Tibial artery (tissue), 4 donors: ENCODE results near the gene MST1.

ENCODE experiments used
- DNase-seq, 2 donors: peaks; one replicate each; pipeline ENCODE4 v3.0.0-alpha.2; 2019
- H3K27ac ChIP-seq, 2 donors: fragments of 200-600 bp; sonication (generic) in 1 of 2; 1 replicate in 1 of 2; 2 replicates in 1 of 2; pipeline ENCODE4 v1.5.1; 2018 to 2019; ENCODE audit warnings: mild to moderate bottlenecking in 1 of 2
- H3K27me3 ChIP-seq, 2 donors: fragments of 200-600 bp; sonication (generic) in 1 of 2; one replicate each; pipeline versions ENCODE4 v1.5.1 to v1.6.0; 2016 to 2019
- H3K36me3 ChIP-seq, 3 donors: fragments of 200-600 bp; sonication (generic) in 2 of 3; one replicate each; pipeline ENCODE4 v1.5.1; 2016 to 2019; ENCODE audit warnings: mild to moderate bottlenecking in 2 of 3
- H3K4me1 ChIP-seq, 4 donors: fragments of 200-600 bp; sonication (generic) in 2 of 4; 1 replicate in 3 of 4; 2 replicates in 1 of 4; pipeline ENCODE4 v1.5.1; 2016 to 2019
- H3K4me3 ChIP-seq, 2 donors: fragments of 200-600 bp; sonication (generic) in 1 of 2; 1 replicate in 1 of 2; 2 replicates in 1 of 2; pipeline ENCODE4 v1.5.1; 2018 to 2019; ENCODE audit warnings: mild to moderate bottlenecking in 2 of 2
- H3K9me3 ChIP-seq, 3 donors: fragments of 200-600 bp; sonication (generic) in 1 of 3; one replicate each; pipeline ENCODE4 v1.5.1; 2016 to 2019
- intact Hi-C: fragments of 100-400 bp; cut with DNase I; formaldehyde crosslinking; loops from one replicate; pipeline ENCODE4 v1.15.0; 2023; ENCODE audit warnings: low total_unique reads
- TF ChIP-seq, protein P1 (sequence below), 2 experiments: fragments of 200-600 bp in 1 of 2; fragments of 450-650 bp in 1 of 2; IDR thresholded peaks; one replicate each; pipeline ENCODE4 v1.5.1; 2017 to 2019; ENCODE audit warnings: antibody characterized with exemption in 2 of 2, mild to moderate bottlenecking in 1 of 2, moderate library complexity in 1 of 2

MST1 gene

GRCh38 chr3:49729966-49730609, 40.8 kb upstream of the MST1 start:
- H3K27me3 ChIP-seq, result no peaks in the 10 kb centered on the region
- peaks cover 56 to 97% (median 83%) of the 10 kb centered on the region in 3 donors for H3K36me3 ChIP-seq
- H3K4me1 ChIP-seq, result peaks cover 0 to under 1% (median under 1%) of the 10 kb centered on the region in 4 donors
- intact Hi-C loops, result loop anchor here (10.0 kb wide), 1 partner anchor 55 kb away; the partner anchor contains the start of gene IP6K1
- H3K4me3 ChIP-seq, result no peak overlapping the region
- no peaks in the 10 kb centered on the region for H3K9me3 ChIP-seq
- TF ChIP-seq, protein P1, sequence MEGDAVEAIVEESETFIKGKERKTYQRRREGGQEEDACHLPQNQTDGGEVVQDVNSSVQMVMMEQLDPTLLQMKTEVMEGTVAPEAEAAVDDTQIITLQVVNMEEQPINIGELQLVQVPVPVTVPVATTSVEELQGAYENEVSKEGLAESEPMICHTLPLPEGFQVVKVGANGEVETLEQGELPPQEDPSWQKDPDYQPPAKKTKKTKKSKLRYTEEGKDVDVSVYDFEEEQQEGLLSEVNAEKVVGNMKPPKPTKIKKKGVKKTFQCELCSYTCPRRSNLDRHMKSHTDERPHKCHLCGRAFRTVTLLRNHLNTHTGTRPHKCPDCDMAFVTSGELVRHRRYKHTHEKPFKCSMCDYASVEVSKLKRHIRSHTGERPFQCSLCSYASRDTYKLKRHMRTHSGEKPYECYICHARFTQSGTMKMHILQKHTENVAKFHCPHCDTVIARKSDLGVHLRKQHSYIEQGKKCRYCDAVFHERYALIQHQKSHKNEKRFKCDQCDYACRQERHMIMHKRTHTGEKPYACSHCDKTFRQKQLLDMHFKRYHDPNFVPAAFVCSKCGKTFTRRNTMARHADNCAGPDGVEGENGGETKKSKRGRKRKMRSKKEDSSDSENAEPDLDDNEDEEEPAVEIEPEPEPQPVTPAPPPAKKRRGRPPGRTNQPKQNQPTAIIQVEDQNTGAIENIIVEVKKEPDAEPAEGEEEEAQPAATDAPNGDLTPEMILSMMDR (IDR thresholded peaks at IDR 0.05), result no peak
- peak in 1 of 2 donors; percentile 23 for DNase-seq
- no peak overlapping the region for H3K27ac ChIP-seq

GRCh38 chr3:49727924-49728361, 38.7 kb upstream of the MST1 start:
- no peaks in the 10 kb centered on the region for H3K27me3 ChIP-seq
- H3K4me3 ChIP-seq, result no peak overlapping the region
- peak in 1 of 2 donors; percentile 54 for DNase-seq
- peaks cover 0 to 15% (median 12%) of the 10 kb centered on the region in 4 donors for H3K4me1 ChIP-seq
- no peaks in the 10 kb centered on the region for H3K9me3 ChIP-seq
- no peak overlapping the region for H3K27ac ChIP-seq
- peaks cover 42 to 81% (median 64%) of the 10 kb centered on the region in 3 donors for H3K36me3 ChIP-seq
- TF ChIP-seq, protein P1 (IDR thresholded peaks at IDR 0.05), result no peak
- intact Hi-C loops, result loop anchor here (10.0 kb wide), 1 partner anchor 57 kb away; the partner anchor contains the start of gene IP6K1

- Histone ChIP-seq H3K9me3 (no peaks in the 10 kb centered on the region), H3K4me3 (no peak overlapping the region), H3K27me3 (no peaks in the 10 kb centered on the region), H3K27ac (no peak overlapping the region), H3K4me1 (peaks cover 0 to 21% (median 18%) of the 10 kb centered on the region in 4 donors), H3K36me3 (peaks cover 36 to 78% (median 59%) of the 10 kb centered on the region in 3 donors)
- intact Hi-C loops, result loop anchor here (10.0 kb wide), 1 partner anchor 57 kb away; the partner anchor contains the start of gene IP6K1
- TF ChIP-seq, protein P1 (IDR thresholded peaks at IDR 0.05), result no peak
- peak in 1 of 2 donors; percentile 55 for DNase-seq
These were observed 38.1 kb upstream of the MST1 start for GRCh38 chr3:49727154-49727923.

DNA sequence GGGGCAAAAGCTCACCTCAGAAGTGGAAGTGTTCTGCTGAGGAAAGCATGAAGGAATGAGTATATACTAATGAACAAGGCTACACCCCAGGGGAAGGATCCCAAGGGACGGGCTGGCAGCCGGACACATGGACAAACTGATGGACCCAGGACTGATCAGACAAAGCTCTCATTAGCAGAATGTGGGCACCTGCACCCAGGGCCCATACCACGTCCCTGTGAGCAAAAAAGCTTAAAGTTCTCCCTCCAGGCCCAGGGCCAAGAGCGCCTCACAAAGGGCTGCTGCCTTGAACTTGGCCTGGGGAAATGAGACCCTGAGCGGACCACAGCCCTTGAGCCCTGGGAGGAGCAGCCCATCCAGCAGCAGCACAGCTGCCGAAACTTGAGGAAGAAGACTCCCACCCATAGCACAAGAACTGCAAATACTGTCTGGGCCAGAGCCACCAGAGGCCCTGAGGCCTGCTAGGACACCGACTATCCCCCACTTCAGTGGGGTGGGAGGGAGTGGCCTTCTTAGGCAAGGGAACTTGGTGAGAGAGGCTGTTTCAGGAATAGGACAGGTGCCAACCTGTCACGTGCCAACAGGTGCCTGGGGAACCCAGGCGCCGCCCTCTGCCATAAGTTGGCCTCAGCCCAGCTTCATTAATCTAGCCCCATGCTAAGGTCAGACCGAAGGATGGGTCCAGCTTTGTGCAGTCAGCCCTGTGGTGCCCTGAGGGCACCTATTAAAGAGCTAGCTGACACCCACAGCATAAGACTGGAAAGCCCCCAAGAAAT, 36.8 kb upstream of the MST1 start:
- TF ChIP-seq, protein P1 (IDR thresholded peaks at IDR 0.05), result no peak
- no peaks in the 10 kb centered on the region for H3K9me3 ChIP-seq
- intact Hi-C loops, result loop anchor here (10.0 kb wide), 1 partner anchor 59 kb away; the partner anchor contains the start of gene IP6K1
- peak overlapping the region; percentile 91 to 95 for H3K27ac ChIP-seq
- DNase-seq, result peak in 1 of 2 donors; percentile 58
- H3K36me3 ChIP-seq, result peaks cover 24 to 78% (median 57%) of the 10 kb centered on the region in 3 donors
- H3K4me3 ChIP-seq, result no peak overlapping the region
- H3K4me1 ChIP-seq, result peaks cover 0 to 26% (median 22%) of the 10 kb centered on the region in 4 donors
- H3K27me3 ChIP-seq, result no peaks in the 10 kb centered on the region

DNA sequence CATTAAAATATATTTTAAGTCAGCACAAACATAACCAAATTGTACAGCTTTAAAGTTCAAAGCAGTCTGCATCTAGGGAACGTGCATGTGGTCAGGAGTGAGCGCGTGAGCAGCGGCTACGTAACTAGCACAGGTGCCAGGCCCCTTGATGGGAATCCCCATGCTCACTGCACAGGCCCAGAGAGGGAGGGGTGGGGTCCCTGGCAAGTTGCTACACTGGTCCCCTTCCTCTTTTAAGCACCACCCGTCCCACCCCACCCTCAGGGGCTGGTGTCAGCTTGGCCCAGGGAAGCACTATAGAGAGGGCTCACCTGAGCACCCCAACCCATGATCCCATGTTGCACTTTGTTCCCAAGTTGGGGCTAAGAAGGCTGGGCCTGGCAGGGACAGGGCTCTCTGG, 35.3 kb upstream of the MST1 start:
- Histone ChIP-seq H3K27me3 (no peaks in the 10 kb centered on the region), H3K27ac (peak overlapping the region; percentile 91 to 95), H3K4me3 (peak overlapping the region; percentile 91 to 97), H3K36me3 (peaks cover 19 to 68% (median 51%) of the 10 kb centered on the region in 3 donors), H3K9me3 (no peaks in the 10 kb centered on the region), H3K4me1 (peaks cover 0 to 32% (median 26%) of the 10 kb centered on the region in 4 donors)
- intact Hi-C loops, result loop anchor here (10.0 kb wide), 1 partner anchor 60 kb away; the partner anchor contains the start of gene IP6K1
- TF ChIP-seq, protein P1 (IDR thresholded peaks at IDR 0.05), result no peak
- peak in 1 of 2 donors; percentile 70 for DNase-seq
